GM10847 (cell line): ENCODE data around the gene PNMA6E.

ENCODE experiments used
- POLR2A ChIP-seq: IDR thresholded peaks from 2 replicates; pipeline ENCODE4 v1.6.1; 2011; ENCODE audit not compliant: insufficient read length; ENCODE audit errors: extremely low read depth

The PNMA6E gene

GRCh38 chrX:153442463-153442862 is 41.3 kb upstream of the PNMA6E start:
- TF ChIP-seq POLR2A, result no peak

- TF ChIP-seq POLR2A, result no peak
Measured at GRCh38 chrX:153441981-153442380, 40.8 kb upstream of the PNMA6E start.

GRCh38 chrX:153441296-153441695 is 40.1 kb upstream of the PNMA6E start:
- TF ChIP-seq POLR2A, result no peak

GRCh38 chrX:153440556-153441135 is 39.5 kb upstream of the PNMA6E start:
- no peak for TF ChIP-seq POLR2A

- no peak for TF ChIP-seq POLR2A
Measured at GRCh38 chrX:153439977-153440376, 38.8 kb upstream of the PNMA6E start.

GRCh38 chrX:153438532-153438931 is 37.4 kb upstream of the PNMA6E start:
- TF ChIP-seq POLR2A, result no peak

GRCh38 chrX:153435845-153436244 is 34.7 kb upstream of the PNMA6E start:
- TF ChIP-seq POLR2A, result no peak

GRCh38 chrX:153434801-153435200 is 33.7 kb upstream of the PNMA6E start:
- no peak for TF ChIP-seq POLR2A

GRCh38 chrX:153433781-153434285 is 32.7 kb upstream of the PNMA6E start:
- TF ChIP-seq POLR2A, result no peak

- TF ChIP-seq POLR2A, result no peak
Measured at GRCh38 chrX:153433161-153433680, 32.1 kb upstream of the PNMA6E start.

GRCh38 chrX:153430796-153431195 is 29.6 kb upstream of the PNMA6E start:
- TF ChIP-seq POLR2A, result no peak

- no peak for TF ChIP-seq POLR2A
Measured at GRCh38 chrX:153426204-153426603, 25.1 kb upstream of the PNMA6E start.

GRCh38 chrX:153423652-153424051 is 22.5 kb upstream of the PNMA6E start:
- no peak for TF ChIP-seq POLR2A

- no peak for TF ChIP-seq POLR2A
Measured at GRCh38 chrX:153421856-153422255, 20.7 kb upstream of the PNMA6E start.

GRCh38 chrX:153420851-153421599 is 19.9 kb upstream of the PNMA6E start:
- no peak for TF ChIP-seq POLR2A

- no peak for TF ChIP-seq POLR2A
Measured at GRCh38 chrX:153417637-153418036, 16.5 kb upstream of the PNMA6E start.
